GM12891 (cell line): Measurements from ENCODE around the gene CDH6.

Source experiments
- DNase-seq: peaks from one replicate; pipeline ENCODE4 v3.0.0; 2011; ENCODE audit warnings: low spot score; ENCODE audit not compliant: insufficient read length
- FAIRE-seq: peaks from 2 replicates; lab custom pipeline; 2011; peaks lifted over from hg19 to GRCh38; lab: Jason Lieb, UNC
- PAX5 ChIP-seq: IDR thresholded peaks from 2 replicates; pipeline ENCODE4 v1.6.1; 2011; ENCODE audit warnings: low read length, moderate library complexity, mild to moderate bottlenecking; ENCODE audit not compliant: insufficient read depth, severe bottlenecking
- POLR2A ChIP-seq: IDR thresholded peaks from 2 replicates; pipeline ENCODE4 v1.6.1; 2011; ENCODE audit warnings: low read depth, low read length, control low read depth
- POLR2AphosphoS5 ChIP-seq: IDR thresholded peaks from 2 replicates; pipeline ENCODE4 v1.6.1; 2011; ENCODE audit warnings: low read depth, low read length, control low read depth
- POU2F2 ChIP-seq: IDR thresholded peaks from 2 replicates; pipeline ENCODE4 v1.6.1; 2011; ENCODE audit warnings: low read depth, mild to moderate bottlenecking, control low read depth, low read length, moderate library complexity
- SPI1 ChIP-seq: IDR thresholded peaks from 2 replicates; pipeline ENCODE4 v1.6.1; 2011; ENCODE audit warnings: low read depth, low read length, control low read depth
- TAF1 ChIP-seq: IDR thresholded peaks from 2 replicates; pipeline ENCODE4 v1.6.1; 2011; ENCODE audit warnings: low read depth, low read length, control low read depth

CDH6 gene

GRCh38 chr5:31214229-31214628 is 20.7 kb downstream of the CDH6 start:
- DNase-seq, result no peak
- TF ChIP-seq SPI1 (no peak), POLR2AphosphoS5 (no peak), TAF1 (no peak), POU2F2 (no peak), POLR2A (no peak), PAX5 (no peak)
- no peak for FAIRE-seq

GRCh38 chr5:31215236-31215635 is 21.8 kb downstream of the CDH6 start:
- no peak for FAIRE-seq
- DNase-seq, result no peak
- no peak for TF ChIP-seq POU2F2
- TF ChIP-seq POLR2A, result no peak
- TF ChIP-seq PAX5, result no peak
- TF ChIP-seq SPI1, result no peak
- TF ChIP-seq TAF1, result no peak
- TF ChIP-seq POLR2AphosphoS5, result no peak

DNA sequence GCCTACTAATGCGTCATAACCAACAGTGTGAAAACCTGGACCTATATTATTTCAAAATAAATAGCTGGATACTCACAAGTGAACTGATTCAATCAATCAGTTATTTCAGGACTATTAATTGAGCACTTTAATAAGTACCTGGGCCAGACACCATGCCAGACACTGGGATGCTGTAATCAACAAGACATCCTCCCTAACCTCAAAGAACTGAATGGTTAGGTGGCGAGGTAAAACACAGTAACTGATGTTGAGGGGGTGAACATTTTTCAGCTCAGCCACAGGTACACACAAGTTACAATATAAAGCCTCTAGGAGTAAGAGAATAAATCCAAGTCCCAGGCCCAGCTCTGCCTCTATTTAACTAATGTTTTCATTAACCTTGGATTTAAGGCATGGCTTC is 24.0 kb downstream of the CDH6 start:
- DNase-seq, result no peak
- no peak for TF ChIP-seq PAX5
- no peak for TF ChIP-seq POLR2AphosphoS5
- no peak for TF ChIP-seq SPI1
- no peak for TF ChIP-seq POLR2A
- no peak for TF ChIP-seq TAF1
- no peak for TF ChIP-seq POU2F2
- FAIRE-seq, result no peak

DNA sequence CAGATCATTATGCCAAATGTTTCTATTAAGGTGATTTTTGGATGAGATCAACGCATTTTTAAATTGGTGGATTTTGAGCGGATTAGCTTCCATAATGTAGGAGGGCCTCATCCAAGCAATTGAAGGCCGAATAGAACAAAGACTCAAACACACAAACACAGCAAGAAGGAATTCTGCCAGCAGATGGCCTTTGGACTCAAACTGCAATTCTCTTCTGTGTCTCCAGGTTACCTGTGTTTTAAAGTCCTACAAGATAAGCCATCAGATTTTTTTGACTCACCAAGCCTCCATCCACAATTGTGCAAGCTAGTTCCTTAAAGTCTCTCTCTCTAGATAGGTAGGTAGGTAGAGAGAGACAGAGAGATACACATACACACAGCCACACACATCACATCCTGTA is 25.5 kb downstream of the CDH6 start:
- FAIRE-seq (no peak), DNase-seq (no peak)
- TF ChIP-seq PAX5, result no peak
- no peak for TF ChIP-seq TAF1
- no peak for TF ChIP-seq POU2F2
- TF ChIP-seq SPI1, result no peak
- TF ChIP-seq POLR2AphosphoS5, result no peak
- TF ChIP-seq POLR2A, result no peak

DNA sequence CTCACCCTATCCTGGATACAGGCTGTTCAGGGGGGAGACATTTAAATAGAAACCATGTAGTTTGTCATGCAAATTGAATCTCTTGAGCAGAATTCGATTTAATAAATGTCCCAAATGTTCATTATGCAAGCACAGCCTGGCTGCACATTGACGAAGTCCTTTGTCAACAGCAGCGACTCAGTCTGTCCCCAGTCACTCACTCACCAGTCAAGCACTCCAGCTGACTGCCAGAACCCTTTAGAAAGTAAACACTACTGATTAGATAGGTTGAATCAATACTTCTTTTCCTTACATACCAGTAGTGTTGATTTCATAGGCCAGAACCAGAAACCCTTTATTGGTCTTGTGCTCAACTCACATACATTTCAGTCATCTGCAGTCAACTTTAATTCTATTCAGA is 27.5 kb downstream of the CDH6 start:
- TF ChIP-seq SPI1 (no peak), PAX5 (no peak), POU2F2 (no peak), TAF1 (no peak), POLR2AphosphoS5 (no peak), POLR2A (no peak)
- FAIRE-seq (no peak), DNase-seq (no peak)

- no peak for FAIRE-seq
- no peak for DNase-seq
- TF ChIP-seq PAX5 (no peak), POLR2A (no peak), SPI1 (no peak), TAF1 (no peak), POLR2AphosphoS5 (no peak), POU2F2 (no peak)
These were observed 31.6 kb downstream of the CDH6 start for GRCh38 chr5:31225118-31225517.

DNA sequence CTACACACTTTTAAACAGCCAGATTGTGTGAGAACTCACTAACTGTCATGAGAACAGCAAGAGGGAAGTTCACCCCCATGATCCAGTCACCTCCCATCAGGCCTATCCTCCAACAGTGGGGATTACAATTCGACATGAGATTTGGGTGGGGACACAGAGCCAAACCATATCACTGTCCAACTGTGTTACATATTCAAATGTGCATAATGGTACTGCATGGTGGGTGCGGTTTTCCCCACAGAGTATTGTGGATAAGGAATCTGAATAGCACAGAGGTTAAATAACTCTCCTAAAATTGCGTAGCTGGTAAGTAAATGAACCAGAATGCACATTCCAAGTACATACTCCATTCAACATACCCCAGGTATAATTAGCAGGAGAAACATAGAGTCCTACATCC is 32.1 kb downstream of the CDH6 start:
- TF ChIP-seq PAX5, result no peak
- TF ChIP-seq POU2F2, result no peak
- no peak for TF ChIP-seq SPI1
- TF ChIP-seq POLR2AphosphoS5, result no peak
- no peak for TF ChIP-seq TAF1
- TF ChIP-seq POLR2A, result no peak
- no peak for FAIRE-seq
- DNase-seq, result no peak

GRCh38 chr5:31226651-31227050 is 33.2 kb downstream of the CDH6 start:
- TF ChIP-seq SPI1 (no peak), POU2F2 (no peak), PAX5 (no peak), TAF1 (no peak)
- FAIRE-seq (no peak), DNase-seq (no peak)

GRCh38 chr5:31229266-31229665 is 35.8 kb downstream of the CDH6 start:
- no peak for DNase-seq
- TF ChIP-seq POU2F2, result no peak
- TF ChIP-seq TAF1, result no peak
- no peak for TF ChIP-seq SPI1
- no peak for TF ChIP-seq POLR2A
- no peak for TF ChIP-seq POLR2AphosphoS5
- TF ChIP-seq PAX5, result no peak
- FAIRE-seq, result no peak

DNA sequence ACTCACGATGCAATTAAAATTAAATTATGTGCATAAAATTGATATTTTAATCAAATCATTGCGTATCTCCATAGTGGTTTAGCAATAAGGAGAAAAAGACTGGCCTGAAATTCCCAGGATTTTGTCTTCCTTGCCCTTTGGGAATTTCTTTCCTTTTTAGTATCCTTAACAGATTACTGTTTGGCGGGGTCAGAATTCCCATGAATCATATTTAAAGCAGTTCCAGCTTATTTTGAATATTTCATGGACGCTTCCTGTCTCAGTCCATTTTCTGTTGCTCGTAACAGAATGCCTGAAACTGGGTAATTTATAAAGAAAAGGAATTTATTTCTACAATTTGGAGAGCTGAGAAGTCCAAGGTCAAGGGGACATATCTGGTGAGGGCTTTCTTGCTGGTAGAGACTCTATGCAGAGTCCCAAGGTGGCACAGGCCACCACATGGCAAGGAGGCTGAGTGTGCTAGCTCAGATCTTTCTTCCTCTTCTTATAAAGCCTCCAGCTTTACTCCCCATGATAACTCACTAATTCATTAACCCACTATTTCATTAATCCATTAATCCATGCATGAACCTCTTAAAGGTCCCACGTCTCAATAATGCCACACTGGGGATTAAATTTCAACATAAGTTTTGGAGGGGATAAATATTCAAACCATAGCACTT is 37.8 kb downstream of the CDH6 start:
- FAIRE-seq, result no peak
- no peak for TF ChIP-seq POU2F2
- no peak for TF ChIP-seq SPI1
- TF ChIP-seq POLR2AphosphoS5, result no peak
- TF ChIP-seq TAF1, result no peak
- no peak for TF ChIP-seq POLR2A
- TF ChIP-seq PAX5, result no peak
- no peak for DNase-seq
